ENCODE results near the gene CYTH1. TPM values are rescaled to one million over a fixed set of nuclear protein-coding genes. Genes with fewer than 3 reads are reported as not detected.

CYTH1 gene
- total RNA-seq, 1 experiment from 2014 or later: 34.3 TPM

DNA sequence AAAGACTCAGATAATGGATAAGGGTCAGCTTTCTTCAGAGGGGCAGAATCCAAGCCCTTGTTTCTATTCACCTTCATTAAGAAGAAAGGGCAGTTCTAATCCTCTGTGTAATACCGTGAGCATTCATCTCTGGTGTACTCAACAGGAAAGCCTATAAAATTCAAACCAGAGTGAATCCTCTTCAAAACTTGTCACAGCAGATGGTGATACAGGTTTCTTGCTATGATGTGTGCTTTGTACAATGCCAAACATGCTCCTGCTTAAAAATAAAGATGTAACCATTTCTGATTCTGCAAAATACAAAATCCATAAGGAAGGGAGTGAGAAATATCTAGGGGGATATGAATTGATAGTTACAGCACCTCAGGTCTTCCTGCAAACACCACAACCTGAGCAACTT is 49.7 kb downstream of the CYTH1 start:
- Histone ChIP-seq H2AFZ (ENCODE audit: low read depth, low read length, poor library complexity, severe bottlenecking) (no peak overlapping the region), H3K27me3 (ENCODE audit: insufficient read depth, low read length) (no peaks in the 10 kb centered on the region), H4K20me1 (ENCODE audit: insufficient read depth) (no peaks in the 10 kb centered on the region), H3K4me2 (ENCODE audit: low read length) (no peak overlapping the region), H3K4me3 (replicated peaks in 1 of 2; ENCODE audit: low read depth in 1 of 2, low read length in 2 of 2) (no peak overlapping the region), H3K27ac (ENCODE audit: low read depth, low read length) (no peak overlapping the region), H3K9me3 (ENCODE audit: control insufficient read depth in 1 of 2, insufficient read depth in 1 of 2, low read depth in 1 of 2, low read length in 2 of 2) (no peaks in the 10 kb centered on the region), H3K9me2 (ENCODE audit: insufficient read depth) (no peaks in the 10 kb centered on the region), H3K9ac (ENCODE audit: low read length) (no peak overlapping the region), H3K79me2 (ENCODE audit: insufficient read depth, low read length) (peaks cover 45% of the 10 kb centered on the region), H3K36me3 (ENCODE audit: control insufficient read depth in 1 of 2, insufficient read depth in 2 of 2, low read length in 2 of 2) (no peaks in the 10 kb centered on the region), H3K4me1 (ENCODE audit: control insufficient read depth in 1 of 2, insufficient read depth in 2 of 2, low read length in 2 of 2) (peaks cover 15 to 20% of the 10 kb centered on the region in 2 experiments)
- BruUV-seq (replicated peaks): no TSS peak
- ChIA-PET POLR2A (no interaction called here), CTCF (no interaction called here), RAD21 (ENCODE audit: low non-redundant PET in 1 of 2, low total read pairs in 2 of 2, uncharacterized antibody in 2 of 2, unreplicated experiment in 2 of 2) (no interaction called here)
- ATAC-seq (no peak), DNase-seq (ENCODE audit: low read depth, low spot score) (no peak)
- intact Hi-C loops (cut with micrococcal nuclease): no loop called here
- TF ChIP-seq POLR2A (IDR thresholded peaks at IDR 0.05; ENCODE audit: borderline replicate concordance, extremely low read depth, insufficient read depth, insufficient read length) (no peak), YY1 (IDR thresholded peaks at IDR 0.05; ENCODE audit: extremely low read depth, insufficient replicate concordance, low read depth, low read length) (no peak), POLR2AphosphoS5 (IDR thresholded peaks at IDR 0.05; ENCODE audit: low read depth, low read length) (no peak), ELF1 (IDR thresholded peaks at IDR 0.05; ENCODE audit: borderline replicate concordance, low read depth) (no peak), ZNF274 (IDR thresholded peaks at IDR 0.05; ENCODE audit: low read depth, low read length) (no peak), ZFX (IDR thresholded peaks at IDR 0.05) (no peak), SRF (IDR thresholded peaks at IDR 0.05; ENCODE audit: low read depth) (no peak), SP1 (IDR thresholded peaks at IDR 0.05; ENCODE audit: low read depth) (no peak), JUND (IDR thresholded peaks at IDR 0.05) (no peak), RAD21 (IDR thresholded peaks at IDR 0.05; ENCODE audit: low read depth) (no peak), EZH2phosphoT487 (IDR thresholded peaks at IDR 0.05; ENCODE audit: borderline replicate concordance) (no peak), CBX3 (IDR thresholded peaks at IDR 0.05; ENCODE audit: low read depth) (no peak), SIN3A (IDR thresholded peaks at IDR 0.05; ENCODE audit: low read depth) (no peak), FOSL1 (IDR thresholded peaks at IDR 0.05; ENCODE audit: low read depth) (no peak), EZH2 (IDR thresholded peaks at IDR 0.05) (no peak)
- TF ChIP-seq, protein P1, sequence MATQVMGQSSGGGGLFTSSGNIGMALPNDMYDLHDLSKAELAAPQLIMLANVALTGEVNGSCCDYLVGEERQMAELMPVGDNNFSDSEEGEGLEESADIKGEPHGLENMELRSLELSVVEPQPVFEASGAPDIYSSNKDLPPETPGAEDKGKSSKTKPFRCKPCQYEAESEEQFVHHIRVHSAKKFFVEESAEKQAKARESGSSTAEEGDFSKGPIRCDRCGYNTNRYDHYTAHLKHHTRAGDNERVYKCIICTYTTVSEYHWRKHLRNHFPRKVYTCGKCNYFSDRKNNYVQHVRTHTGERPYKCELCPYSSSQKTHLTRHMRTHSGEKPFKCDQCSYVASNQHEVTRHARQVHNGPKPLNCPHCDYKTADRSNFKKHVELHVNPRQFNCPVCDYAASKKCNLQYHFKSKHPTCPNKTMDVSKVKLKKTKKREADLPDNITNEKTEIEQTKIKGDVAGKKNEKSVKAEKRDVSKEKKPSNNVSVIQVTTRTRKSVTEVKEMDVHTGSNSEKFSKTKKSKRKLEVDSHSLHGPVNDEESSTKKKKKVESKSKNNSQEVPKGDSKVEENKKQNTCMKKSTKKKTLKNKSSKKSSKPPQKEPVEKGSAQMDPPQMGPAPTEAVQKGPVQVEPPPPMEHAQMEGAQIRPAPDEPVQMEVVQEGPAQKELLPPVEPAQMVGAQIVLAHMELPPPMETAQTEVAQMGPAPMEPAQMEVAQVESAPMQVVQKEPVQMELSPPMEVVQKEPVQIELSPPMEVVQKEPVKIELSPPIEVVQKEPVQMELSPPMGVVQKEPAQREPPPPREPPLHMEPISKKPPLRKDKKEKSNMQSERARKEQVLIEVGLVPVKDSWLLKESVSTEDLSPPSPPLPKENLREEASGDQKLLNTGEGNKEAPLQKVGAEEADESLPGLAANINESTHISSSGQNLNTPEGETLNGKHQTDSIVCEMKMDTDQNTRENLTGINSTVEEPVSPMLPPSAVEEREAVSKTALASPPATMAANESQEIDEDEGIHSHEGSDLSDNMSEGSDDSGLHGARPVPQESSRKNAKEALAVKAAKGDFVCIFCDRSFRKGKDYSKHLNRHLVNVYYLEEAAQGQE (IDR thresholded peaks at IDR 0.05; ENCODE audit: low read depth): no peak
- TF ChIP-seq, protein P2, sequence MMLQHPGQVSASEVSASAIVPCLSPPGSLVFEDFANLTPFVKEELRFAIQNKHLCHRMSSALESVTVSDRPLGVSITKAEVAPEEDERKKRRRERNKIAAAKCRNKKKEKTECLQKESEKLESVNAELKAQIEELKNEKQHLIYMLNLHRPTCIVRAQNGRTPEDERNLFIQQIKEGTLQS (IDR thresholded peaks at IDR 0.05): no peak
- TF ChIP-seq, protein P3, sequence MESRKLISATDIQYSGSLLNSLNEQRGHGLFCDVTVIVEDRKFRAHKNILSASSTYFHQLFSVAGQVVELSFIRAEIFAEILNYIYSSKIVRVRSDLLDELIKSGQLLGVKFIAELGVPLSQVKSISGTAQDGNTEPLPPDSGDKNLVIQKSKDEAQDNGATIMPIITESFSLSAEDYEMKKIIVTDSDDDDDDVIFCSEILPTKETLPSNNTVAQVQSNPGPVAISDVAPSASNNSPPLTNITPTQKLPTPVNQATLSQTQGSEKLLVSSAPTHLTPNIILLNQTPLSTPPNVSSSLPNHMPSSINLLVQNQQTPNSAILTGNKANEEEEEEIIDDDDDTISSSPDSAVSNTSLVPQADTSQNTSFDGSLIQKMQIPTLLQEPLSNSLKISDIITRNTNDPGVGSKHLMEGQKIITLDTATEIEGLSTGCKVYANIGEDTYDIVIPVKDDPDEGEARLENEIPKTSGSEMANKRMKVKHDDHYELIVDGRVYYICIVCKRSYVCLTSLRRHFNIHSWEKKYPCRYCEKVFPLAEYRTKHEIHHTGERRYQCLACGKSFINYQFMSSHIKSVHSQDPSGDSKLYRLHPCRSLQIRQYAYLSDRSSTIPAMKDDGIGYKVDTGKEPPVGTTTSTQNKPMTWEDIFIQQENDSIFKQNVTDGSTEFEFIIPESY (IDR thresholded peaks at IDR 0.05; ENCODE audit: extremely low read depth, insufficient replicate concordance, low read length): no peak
- TF ChIP-seq, protein P4, sequence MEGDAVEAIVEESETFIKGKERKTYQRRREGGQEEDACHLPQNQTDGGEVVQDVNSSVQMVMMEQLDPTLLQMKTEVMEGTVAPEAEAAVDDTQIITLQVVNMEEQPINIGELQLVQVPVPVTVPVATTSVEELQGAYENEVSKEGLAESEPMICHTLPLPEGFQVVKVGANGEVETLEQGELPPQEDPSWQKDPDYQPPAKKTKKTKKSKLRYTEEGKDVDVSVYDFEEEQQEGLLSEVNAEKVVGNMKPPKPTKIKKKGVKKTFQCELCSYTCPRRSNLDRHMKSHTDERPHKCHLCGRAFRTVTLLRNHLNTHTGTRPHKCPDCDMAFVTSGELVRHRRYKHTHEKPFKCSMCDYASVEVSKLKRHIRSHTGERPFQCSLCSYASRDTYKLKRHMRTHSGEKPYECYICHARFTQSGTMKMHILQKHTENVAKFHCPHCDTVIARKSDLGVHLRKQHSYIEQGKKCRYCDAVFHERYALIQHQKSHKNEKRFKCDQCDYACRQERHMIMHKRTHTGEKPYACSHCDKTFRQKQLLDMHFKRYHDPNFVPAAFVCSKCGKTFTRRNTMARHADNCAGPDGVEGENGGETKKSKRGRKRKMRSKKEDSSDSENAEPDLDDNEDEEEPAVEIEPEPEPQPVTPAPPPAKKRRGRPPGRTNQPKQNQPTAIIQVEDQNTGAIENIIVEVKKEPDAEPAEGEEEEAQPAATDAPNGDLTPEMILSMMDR (IDR thresholded peaks at IDR 0.05 in 2 of 3, conservative IDR thresholded peaks at IDR 0.05 in 1 of 3; ENCODE audit: borderline replicate concordance in 1 of 3, insufficient read depth in 1 of 3, low read depth in 2 of 3, low read length in 2 of 3): no peak

Data from HCT116 (cell line).